Activated T-cell treated with anti-CD3 and anti-CD28 coated beads, Interleukin-2, amount 50 U/mL, for 72 hours (primary cell): Measurements from ENCODE around the gene SNX2. TPM values are rescaled to one million over a fixed set of nuclear protein-coding genes. Genes with fewer than 3 reads are reported as not detected.
"Not testable (repeated sequence)": the region's sequence is repeated elsewhere in the genome, so short reads cannot be mapped to it uniquely, and the experiment has no call there.

Experiments
- ATAC-seq, 2 donors: fragments of 150-1000 bp; cut with Tn5 transposase; replicated peaks in 1 of 2; 2 replicates each; pipeline ENCODE4 v1.10.0; 2021; ENCODE audit warnings: moderate library complexity in 2 of 2, mild to moderate bottlenecking in 1 of 2
- DNase-seq, 2 donors: peaks; one replicate each; pipeline ENCODE4 v3.0.0; 2021 to 2022; ENCODE audit warnings: mixed read lengths in 1 of 2
- H3K27ac Mint-ChIP-seq: one replicate; pipeline ENCODE4 v1.8.0; 2022; ENCODE audit warnings: mild to moderate bottlenecking, moderate library complexity, mixed read lengths
- H3K27me3 Mint-ChIP-seq: one replicate; pipeline ENCODE4 v1.8.0; 2022; ENCODE audit warnings: low read depth, mixed read lengths
- H3K36me3 Mint-ChIP-seq, 2 donors: one replicate each; pipeline ENCODE4 v1.8.0; 2022; ENCODE audit warnings: mixed read lengths in 2 of 2, mild to moderate bottlenecking in 1 of 2; ENCODE audit not compliant: insufficient read depth in 2 of 2
- H3K4me1 Mint-ChIP-seq: one replicate; pipeline ENCODE4 v1.8.0; 2022; ENCODE audit warnings: low read depth, mixed read lengths
- H3K4me3 Mint-ChIP-seq, 2 donors: one replicate each; pipeline ENCODE4 v1.8.0; 2022; ENCODE audit warnings: mild to moderate bottlenecking in 2 of 2, mixed read lengths in 2 of 2, moderate library complexity in 2 of 2
- H3K9me3 Mint-ChIP-seq, 2 donors: one replicate each; pipeline ENCODE4 v1.8.0; 2022; ENCODE audit warnings: mixed read lengths in 2 of 2
- total RNA-seq, 2 donors: library from RNA; stranded (reverse); gene quantifications; one replicate each; pipeline ENCODE4 v1.2.3, GENCODE V29; 2022

Gene SNX2
- total RNA-seq, 2 donors from 2014 or later = 38.2 to 40.8 TPM

- peak overlapping the region in 1 of 2 donors; percentile 59 for H3K4me3 Mint-ChIP-seq
- H3K9me3 Mint-ChIP-seq = peaks cover 0 to 2% of the 10 kb centered on the region in 2 donors
- peaks cover 27% of the 10 kb centered on the region for H3K4me1 Mint-ChIP-seq
- H3K27me3 Mint-ChIP-seq = peaks cover 15% of the 10 kb centered on the region
- ATAC-seq (peak; percentile 83 to 94), DNase-seq (peak; percentile 12 to 33)
- H3K27ac Mint-ChIP-seq = peak overlapping the region; percentile 84
- no peaks in the 10 kb centered on the region for H3K36me3 Mint-ChIP-seq
These were observed 18.5 kb upstream of the SNX2 start for GRCh38 chr5:122756264-122756911.

GRCh38 chr5:122757285-122757684 is 17.6 kb upstream of the SNX2 start:
- Mint-ChIP-seq H3K4me1 (peaks cover 29% of the 10 kb centered on the region), H3K9me3 (peaks cover 0 to 2% of the 10 kb centered on the region in 2 donors), H3K27me3 (peaks cover 7% of the 10 kb centered on the region), H3K4me3 (no peak overlapping the region), H3K27ac (no peak overlapping the region), H3K36me3 (no peaks in the 10 kb centered on the region)
- ATAC-seq (no peak), DNase-seq (no peak)

GRCh38 chr5:122759241-122760070 is 15.4 kb upstream of the SNX2 start:
- no peak for DNase-seq
- peaks cover 29% of the 10 kb centered on the region for H3K4me1 Mint-ChIP-seq
- no peak for ATAC-seq
- no peak overlapping the region for H3K4me3 Mint-ChIP-seq
- H3K27ac Mint-ChIP-seq = no peak overlapping the region
- peaks cover 0 to 2% of the 10 kb centered on the region in 2 donors for H3K9me3 Mint-ChIP-seq
- no peaks in the 10 kb centered on the region for H3K36me3 Mint-ChIP-seq
- H3K27me3 Mint-ChIP-seq = no peaks in the 10 kb centered on the region

- Mint-ChIP-seq H3K27ac (peak overlapping the region; percentile 14), H3K4me1 (peaks cover 29% of the 10 kb centered on the region), H3K9me3 (peaks cover 0 to 2% of the 10 kb centered on the region in 2 donors), H3K4me3 (no peak overlapping the region), H3K36me3 (no peaks in the 10 kb centered on the region), H3K27me3 (no peaks in the 10 kb centered on the region)
- ATAC-seq (no peak), DNase-seq (no peak)
These were observed 14.6 kb upstream of the SNX2 start for GRCh38 chr5:122760236-122760635.

GRCh38 chr5:122761115-122761514 is 13.8 kb upstream of the SNX2 start:
- H3K9me3 Mint-ChIP-seq = peaks cover 0 to 2% of the 10 kb centered on the region in 2 donors
- H3K27ac Mint-ChIP-seq = no peak overlapping the region
- H3K27me3 Mint-ChIP-seq = no peaks in the 10 kb centered on the region
- no peak for ATAC-seq
- H3K36me3 Mint-ChIP-seq = no peaks in the 10 kb centered on the region
- DNase-seq = no peak
- H3K4me3 Mint-ChIP-seq = no peak overlapping the region
- peaks cover 22% of the 10 kb centered on the region for H3K4me1 Mint-ChIP-seq

GRCh38 chr5:122761896-122762295 is 13.0 kb upstream of the SNX2 start:
- H3K4me3 Mint-ChIP-seq, H3K27me3 Mint-ChIP-seq, H3K27ac Mint-ChIP-seq, H3K9me3 Mint-ChIP-seq, ATAC-seq, H3K36me3 Mint-ChIP-seq, DNase-seq: not testable (repeated sequence)
- peaks cover 14% of the 10 kb centered on the region for H3K4me1 Mint-ChIP-seq

- ATAC-seq (no peak), DNase-seq (no peak)
- no peak overlapping the region for H3K27ac Mint-ChIP-seq
- H3K4me1 Mint-ChIP-seq = peaks cover 5% of the 10 kb centered on the region
- H3K4me3 Mint-ChIP-seq = no peak overlapping the region
- no peaks in the 10 kb centered on the region for H3K36me3 Mint-ChIP-seq
- no peaks in the 10 kb centered on the region for H3K27me3 Mint-ChIP-seq
- H3K9me3 Mint-ChIP-seq = no peaks in the 10 kb centered on the region
These were observed 8.8 kb upstream of the SNX2 start for GRCh38 chr5:122766130-122766529.

- Mint-ChIP-seq H3K4me1 (no peaks in the 10 kb centered on the region), H3K36me3 (peaks cover 0 to 1% of the 10 kb centered on the region in 2 donors), H3K27ac (no peak overlapping the region), H3K27me3 (peaks cover 6% of the 10 kb centered on the region), H3K9me3 (no peaks in the 10 kb centered on the region), H3K4me3 (no peak overlapping the region)
- DNase-seq (no peak), ATAC-seq (no peak)
These were observed 4.4 kb upstream of the SNX2 start for GRCh38 chr5:122770477-122770876.

GRCh38 chr5:122772446-122772845 is 2.4 kb upstream of the SNX2 start:
- ATAC-seq (no peak), DNase-seq (no peak)
- Mint-ChIP-seq H3K4me3 (no peak overlapping the region), H3K27me3 (peaks cover 6% of the 10 kb centered on the region), H3K36me3 (peaks cover 2 to 5% of the 10 kb centered on the region in 2 donors), H3K27ac (no peak overlapping the region), H3K4me1 (peaks cover 4% of the 10 kb centered on the region), H3K9me3 (no peaks in the 10 kb centered on the region)

GRCh38 chr5:122773619-122774018 is 1.3 kb upstream of the SNX2 start:
- Mint-ChIP-seq H3K27me3 (peaks cover 6% of the 10 kb centered on the region), H3K4me1 (peaks cover 16% of the 10 kb centered on the region)

GRCh38 chr5:122774519-122774860 is 390 bp upstream of the SNX2 start:
- Mint-ChIP-seq H3K27ac (peak overlapping the region; percentile 76), H3K4me1 (peaks cover 23% of the 10 kb centered on the region), H3K36me3 (peaks cover 2 to 5% of the 10 kb centered on the region in 2 donors), H3K27me3 (peaks cover 6% of the 10 kb centered on the region), H3K9me3 (no peaks in the 10 kb centered on the region), H3K4me3 (peak overlapping the region; percentile 94 to 97)
- DNase-seq = no peak
- peak; percentile 24 to 28 for ATAC-seq

More at GRCh38 chr5:122773619-122774018, 1.3 kb upstream of the SNX2 start:
- no peaks in the 10 kb centered on the region for H3K9me3 Mint-ChIP-seq
- H3K4me3 Mint-ChIP-seq = peak overlapping the region; percentile 51 to 65
- H3K27ac Mint-ChIP-seq = no peak overlapping the region
- H3K36me3 Mint-ChIP-seq = peaks cover 2 to 5% of the 10 kb centered on the region in 2 donors
- ATAC-seq (no peak), DNase-seq (no peak)

GRCh38 chr5:122775550-122776542 is 966 bp downstream of the SNX2 start:
- H3K36me3 Mint-ChIP-seq = peaks cover 2 to 5% of the 10 kb centered on the region in 2 donors
- DNase-seq = no peak
- no peaks in the 10 kb centered on the region for H3K9me3 Mint-ChIP-seq

More at GRCh38 chr5:122775550-122776542, 966 bp downstream of the SNX2 start:
- Mint-ChIP-seq H3K4me1 (peaks cover 35% of the 10 kb centered on the region), H3K27me3 (peaks cover 6% of the 10 kb centered on the region), H3K27ac (peak overlapping the region; percentile 96), H3K4me3 (peak overlapping the region; percentile 94 to 97)
- no peak for ATAC-seq
